GM04504 (cell line): Measurements from ENCODE around the gene PCMTD2.

Source experiments
- DNase-seq: peaks from one replicate; pipeline ENCODE4 v3.0.0-alpha.2; 2012; ENCODE audit warnings: low read depth

PCMTD2 gene

DNA sequence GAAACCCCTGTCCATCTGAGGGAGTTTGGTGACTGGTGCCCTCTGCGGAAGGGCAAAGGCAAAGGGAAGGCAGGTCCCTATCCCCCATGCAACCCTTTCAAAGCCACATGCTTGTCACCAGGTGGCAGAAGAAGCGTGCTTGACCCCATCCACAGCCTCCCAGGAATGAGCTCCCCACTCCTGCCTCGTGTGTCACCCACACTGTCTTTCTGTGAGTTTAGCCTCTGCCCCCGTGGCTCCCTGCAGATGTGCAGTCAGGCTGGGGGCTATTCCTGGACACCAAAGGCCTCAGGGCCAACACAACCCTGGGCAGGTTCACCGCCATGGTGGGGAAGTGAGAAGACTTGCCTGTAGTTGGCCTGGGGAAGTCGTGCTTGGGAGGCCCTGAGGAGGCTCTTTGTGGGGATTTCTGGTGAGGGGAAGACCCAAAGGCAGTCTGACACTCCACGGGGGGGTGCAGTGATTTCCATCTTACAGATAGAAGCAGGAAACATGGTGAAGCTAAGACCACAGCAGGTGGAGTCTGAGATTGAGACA is 16.6 kb upstream of the PCMTD2 start:
- DNase-seq = no peak

DNA sequence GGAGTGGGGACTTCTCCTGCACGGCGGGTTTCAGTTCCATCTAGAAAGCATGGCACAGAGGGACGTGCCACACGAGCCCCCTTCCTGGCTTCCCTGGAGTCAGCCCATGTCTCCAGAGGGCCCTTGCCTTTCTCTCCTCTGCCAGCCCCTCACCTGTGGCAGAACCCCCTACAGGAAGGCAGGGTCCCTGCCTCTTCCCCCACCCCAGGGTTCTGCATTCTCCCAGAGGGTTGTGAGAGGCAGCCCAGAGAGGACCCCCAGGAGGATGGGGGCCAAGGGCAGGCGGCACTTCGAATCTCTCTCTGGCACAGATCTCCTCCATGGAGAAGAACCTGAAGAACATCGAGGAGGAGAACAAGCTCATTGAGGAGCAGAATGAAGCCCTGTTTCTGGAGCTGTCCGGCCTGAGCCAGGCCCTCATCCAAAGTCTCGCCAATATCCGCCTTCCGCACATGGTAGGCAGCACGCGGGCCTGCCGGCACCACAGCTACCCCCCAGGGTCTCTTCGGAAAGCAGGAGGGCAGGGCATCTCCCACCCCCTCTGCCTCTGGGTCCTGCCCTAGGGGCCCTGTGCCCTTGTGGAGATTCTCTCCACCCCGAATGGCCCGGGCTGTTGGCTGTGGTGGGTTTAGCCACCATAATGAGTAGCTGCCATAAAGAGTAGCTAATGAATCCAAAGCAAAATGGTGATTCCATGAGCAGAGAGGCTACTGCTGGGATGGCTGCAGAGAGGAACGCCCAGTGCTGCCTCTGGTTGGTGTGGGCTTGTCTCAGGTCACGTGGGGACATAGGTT is 15.9 kb upstream of the PCMTD2 start:
- DNase-seq = no peak

DNA sequence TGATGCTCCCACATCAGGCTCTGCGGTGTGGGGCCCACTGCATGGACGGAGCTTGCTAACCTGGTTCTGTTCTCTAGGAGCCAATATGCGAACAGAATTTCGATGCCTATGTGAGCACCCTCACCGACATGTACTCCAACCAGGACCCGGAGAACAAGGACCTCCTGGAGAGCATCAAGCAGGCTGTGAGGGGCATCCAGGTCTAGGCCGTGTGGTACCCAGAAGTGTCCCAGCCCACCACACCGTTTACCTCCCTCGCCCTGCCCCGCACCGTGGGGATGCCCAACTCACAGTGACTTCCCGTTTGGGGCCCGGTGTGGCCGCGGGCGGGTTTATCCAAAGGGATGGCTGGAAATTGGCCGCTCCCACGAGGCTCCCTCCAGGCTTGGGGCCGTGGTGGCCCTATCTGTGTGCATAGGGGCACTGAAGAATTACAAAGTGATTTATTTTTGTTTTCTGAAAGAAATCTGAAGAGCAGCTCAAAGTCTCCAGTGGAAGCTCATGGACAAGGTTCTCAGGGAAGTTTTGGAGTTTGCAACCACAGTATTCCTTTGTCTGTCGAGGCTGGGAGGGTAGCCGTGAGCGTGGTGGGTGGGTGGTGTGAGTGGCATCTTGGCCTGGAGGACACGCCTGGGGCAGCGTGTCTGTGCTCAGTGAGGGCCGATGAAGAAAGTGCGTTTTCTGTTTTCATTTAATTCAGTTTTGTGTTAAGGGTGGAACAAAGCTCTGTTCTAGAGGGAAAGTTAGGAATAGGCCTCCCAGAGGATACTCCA is 15.1 kb upstream of the PCMTD2 start:
- no peak for DNase-seq

DNA sequence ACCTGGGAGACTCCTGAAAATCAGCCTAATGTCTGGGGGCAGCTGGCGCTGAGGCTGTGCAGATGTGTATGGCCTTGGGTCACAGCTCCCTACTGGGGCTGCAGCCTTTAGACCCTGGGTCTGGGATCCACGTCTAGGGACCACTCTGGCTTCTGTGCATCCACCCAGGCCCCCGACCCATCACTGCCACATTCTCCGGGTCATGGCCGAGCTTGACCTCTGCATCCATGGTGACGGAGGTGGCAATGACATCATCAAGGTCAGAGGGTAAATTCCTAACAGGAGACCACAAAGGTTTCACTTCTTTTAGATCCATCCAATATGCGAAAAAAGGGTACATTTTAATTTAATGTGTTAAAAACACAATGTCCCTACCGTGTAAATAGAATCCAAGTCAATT is 14.5 kb upstream of the PCMTD2 start:
- DNase-seq = no peak

DNA sequence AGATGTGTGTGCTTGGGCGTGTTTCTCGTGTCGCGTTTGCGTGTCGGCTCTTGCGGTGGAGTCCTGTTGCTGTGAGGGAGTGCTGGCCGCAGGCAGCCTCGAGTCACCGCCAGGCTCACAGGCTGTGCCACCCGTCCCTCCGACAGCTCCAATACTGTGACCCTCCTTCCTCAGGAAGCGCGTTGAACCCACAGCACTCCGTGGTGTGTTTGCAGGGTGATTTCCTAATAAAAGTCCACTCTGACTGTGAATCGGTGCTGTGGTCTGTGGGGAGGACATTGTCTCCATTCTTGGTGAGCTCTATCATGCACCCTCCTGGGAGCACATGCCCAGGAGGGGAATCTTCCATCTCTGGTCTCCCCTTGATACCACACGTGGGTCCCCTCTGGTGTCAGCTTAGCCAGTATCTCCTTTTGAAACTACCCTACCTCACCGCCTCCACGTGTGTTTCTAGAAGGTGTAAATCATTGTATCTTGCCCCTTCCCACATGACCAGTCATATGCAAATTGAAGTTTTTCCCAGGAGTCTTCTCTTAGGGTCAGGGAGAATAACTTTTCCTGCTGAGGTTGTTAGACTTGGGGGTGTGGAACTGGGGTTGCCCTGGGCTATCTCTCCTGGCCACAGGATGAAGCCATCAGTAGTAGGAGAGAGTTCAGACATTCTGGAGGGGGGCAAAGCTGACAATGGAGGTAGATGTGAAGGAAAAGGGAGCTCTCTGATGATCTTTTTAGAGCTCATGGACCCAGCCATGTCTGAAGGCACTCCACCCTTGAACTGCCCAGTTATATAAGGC is 13.3 kb upstream of the PCMTD2 start:
- DNase-seq = no peak

DNA sequence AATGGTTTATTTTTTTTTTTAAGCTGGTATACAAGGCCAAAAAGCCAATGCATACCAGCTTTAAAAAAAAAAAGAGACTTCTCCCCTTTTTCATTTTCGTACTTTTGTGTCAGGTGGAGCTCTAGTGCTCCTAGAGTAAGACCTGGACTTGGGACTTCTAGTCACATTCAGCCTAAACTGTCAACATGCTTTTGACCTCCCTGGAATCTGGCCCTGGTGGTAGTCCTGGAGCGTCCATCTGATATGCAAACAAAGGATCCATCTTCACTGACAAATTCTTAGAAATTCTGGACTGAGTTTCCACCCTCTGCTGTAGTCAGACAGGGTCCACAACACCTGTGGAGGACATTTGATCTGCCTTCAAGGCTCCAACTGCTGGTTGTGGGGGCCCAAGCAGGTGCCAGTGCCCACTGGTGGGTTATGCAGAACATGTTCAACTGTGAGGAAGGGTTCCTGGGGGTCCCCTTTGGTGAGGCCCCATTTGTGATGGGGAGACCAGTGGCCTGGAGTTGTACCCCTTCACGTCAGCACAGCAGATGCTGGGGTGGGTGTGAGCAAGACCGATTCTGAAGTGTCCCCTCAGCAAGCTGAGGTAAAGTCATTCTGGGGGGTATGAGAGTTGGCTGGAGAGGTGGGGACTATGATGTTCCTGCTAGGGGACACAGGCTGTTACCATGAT is 12.6 kb upstream of the PCMTD2 start:
- no peak for DNase-seq

DNA sequence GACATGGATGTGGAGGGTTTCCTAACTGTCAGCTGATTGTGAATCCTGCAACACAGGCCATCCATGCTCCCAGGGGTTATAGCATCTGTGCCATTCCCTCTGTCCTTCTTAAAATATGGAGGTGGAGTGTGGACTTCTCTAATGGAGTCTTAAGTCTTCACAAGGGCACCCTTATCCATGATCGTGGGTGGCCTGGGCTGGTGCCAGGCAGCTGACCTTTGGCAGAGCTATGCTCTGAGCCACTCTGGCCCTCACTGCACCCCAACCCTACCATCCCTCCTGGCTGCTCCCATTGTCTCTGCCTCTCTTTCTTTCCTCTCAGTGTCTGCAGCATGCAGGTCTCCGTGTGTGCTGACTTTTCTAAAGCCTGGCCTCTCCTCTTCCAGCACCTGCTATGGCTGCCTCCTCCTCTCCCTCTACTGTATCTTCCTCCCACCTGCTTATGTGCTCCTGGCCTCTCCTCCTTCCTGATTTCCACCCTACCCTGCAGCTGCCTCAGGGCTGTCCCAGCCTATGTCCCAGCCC is 11.2 kb upstream of the PCMTD2 start:
- DNase-seq = no peak

DNA sequence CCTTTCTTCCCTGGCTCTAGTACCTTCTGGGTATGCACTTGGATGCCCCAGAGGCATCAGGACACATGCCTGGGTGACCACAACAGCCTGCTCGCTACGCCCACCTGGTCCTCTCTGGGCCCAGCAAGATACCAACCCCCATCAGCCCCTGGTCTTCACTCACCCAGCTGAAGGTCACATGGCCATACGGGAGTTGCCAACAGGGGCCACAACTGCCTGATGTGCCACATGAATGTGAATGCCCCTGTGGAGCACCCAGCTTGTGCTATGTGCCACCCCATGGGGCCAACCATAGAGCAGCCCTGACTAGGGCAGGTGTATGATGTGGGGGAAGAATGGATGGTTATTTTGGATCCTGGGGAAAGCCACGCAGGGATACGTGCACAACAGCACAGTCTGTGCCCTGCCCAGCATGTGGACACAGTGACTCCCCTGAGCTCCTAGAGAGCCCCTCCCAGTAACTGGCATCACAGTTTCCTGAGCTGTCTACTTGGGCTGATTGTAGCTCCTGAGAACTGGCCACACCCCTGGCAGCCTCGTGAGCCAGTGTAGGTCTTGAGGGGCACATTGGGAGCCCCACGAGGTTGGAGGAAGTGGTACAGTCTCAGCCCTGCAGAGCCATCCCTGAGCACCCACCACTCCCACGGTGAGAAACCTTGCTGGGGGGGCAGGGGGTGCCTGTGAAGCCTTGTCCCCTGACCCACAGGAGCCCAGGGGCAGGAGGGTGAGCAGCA is 10.5 kb upstream of the PCMTD2 start:
- DNase-seq = no peak

DNA sequence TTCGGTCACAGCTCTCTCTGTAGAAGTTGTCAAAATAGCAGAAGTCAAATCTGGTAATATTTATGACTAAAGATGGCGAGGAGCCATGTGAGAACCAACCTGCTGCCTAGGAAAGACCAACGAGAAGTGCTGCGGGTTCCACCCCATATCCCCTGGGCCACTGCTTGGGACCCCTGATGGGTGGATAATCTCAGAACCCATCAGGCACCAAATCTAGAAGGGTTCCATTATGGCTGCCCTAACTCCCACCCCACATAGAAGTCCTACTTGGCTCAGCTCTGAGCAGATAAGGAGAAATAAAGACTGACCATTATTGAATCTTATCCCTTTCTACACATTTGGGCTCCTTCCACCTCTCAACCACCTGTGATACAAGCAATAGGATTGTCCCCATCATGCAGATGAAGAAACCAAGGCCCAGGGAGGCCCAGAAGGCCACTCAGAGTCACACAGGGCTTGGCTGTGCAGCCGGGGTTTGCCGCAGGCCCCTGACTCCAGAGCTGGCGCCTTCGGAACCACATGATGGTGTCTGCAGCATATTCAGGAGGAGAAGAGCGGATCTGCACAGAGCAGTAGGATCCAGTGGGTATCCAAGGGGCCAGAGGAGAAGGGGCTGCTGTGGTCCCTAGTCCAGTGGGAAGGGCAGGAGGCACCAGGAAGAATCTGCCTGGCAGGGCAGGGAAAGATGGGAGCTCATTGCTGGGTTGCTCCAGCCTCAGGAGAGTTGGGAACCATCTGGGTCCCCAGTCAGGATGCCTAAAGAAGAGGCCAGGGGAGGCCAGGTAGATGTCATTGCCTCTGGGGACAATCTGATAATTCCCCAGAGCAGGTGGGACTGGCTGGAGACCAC is 9.6 kb upstream of the PCMTD2 start:
- no peak for DNase-seq

DNA sequence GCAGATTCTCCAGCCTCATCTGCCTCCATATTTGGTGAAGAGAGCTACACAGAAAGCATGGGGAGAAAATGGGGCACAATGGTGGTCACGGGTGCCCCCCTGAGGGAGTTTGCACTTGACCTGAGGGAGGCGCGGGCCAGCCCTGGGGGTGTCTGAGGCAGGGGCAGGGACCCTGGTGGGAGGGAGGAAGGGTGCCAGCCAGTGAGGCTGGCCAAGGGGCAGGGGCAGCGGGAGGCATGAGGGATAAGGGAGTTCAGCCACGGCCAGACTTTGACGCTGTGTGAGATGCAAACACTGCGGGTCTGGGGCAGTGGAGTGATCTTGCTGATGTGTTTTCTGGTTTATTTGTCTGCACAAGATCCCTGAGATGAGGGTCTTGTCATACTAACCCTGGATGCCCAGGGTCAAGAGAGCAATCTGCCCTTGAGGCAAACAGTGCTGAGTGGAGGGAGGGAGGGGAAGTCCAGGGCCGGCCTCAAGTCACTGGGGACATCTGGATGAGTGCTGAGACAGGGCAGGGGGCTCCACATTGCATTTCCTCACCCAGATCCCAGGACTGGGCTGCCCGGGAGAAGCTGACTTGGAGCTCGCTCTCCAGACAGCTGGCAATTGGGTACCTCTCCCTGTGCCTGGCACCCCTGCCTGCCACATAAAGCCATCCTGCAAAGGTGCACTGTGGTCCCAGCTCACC is 8.8 kb upstream of the PCMTD2 start:
- DNase-seq = no peak

DNA sequence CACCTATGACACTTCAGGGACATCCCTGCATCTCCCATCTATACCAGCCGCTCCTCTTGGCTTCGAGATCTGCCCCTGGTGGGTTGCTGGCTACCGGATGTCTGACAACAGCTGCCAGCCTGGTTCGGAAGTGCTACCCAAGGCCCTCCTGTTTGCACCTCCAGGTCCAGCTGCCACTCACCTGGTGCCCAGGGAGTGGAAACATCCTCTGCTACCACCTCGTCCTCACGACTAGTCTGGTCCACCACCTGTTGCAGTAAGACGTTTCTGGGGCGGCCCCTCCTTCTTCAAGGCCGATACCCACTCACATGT is 8.3 kb upstream of the PCMTD2 start:
- DNase-seq = no peak

DNA sequence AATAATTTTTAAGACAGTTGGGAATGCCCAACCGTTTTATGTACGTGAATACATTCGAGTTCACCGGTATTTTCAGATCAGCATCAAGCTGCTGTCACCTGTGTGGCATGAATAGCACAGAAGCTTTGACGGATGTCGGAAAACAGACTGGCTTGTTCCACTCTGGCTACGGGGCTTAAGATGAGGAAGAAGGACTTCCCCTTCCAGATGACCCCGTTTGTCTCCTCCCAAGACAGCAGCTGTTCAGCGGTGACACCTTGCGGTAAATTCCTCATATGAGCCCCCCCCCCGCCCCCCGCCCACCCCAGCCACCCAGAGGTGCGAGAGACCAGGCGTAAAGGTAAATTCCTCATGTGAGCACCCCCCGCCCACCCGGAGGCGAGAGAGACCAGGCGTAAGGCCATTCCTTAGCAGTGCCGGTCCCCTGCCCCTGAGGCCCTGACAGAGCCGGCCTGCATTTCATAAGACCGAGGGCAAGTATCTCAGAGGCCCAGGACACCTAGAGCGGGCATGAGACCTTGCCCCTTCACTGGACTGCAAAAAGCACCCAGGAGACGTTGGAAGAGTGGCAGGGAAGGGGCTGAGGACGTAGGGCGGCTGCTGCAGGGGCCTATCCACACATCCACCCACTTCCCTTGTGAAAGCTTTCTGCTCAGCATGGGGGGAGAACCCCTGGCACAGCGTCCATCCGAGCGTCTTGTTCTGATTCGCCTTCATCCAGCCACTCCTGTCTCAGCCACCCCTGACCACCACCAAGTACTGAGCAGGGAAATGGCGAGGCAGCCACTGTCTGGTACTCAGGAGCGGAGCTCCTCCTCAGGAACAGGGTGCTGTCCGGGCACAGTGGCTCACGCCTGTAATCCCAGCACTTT is 7.3 kb upstream of the PCMTD2 start:
- no peak for DNase-seq

DNA sequence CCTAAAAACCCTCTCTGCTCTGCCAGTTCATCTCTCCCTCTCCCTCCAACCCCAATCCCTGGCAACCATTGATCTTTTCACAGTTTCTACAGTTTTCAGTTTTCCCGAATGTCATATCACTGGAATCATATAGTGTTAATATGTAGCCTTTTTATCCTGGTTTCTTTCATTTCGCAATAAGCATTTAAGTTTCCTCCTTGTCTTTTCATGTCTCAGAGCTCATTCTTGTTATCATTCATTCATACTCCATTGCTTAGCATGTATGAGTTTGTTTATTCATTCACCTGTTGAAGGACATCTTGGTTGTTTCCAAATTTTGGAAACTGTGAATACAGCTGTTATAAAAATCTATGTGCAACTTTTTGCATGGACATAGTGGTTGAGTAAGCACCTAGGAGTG is 5.5 kb upstream of the PCMTD2 start:
- no peak for DNase-seq

DNA sequence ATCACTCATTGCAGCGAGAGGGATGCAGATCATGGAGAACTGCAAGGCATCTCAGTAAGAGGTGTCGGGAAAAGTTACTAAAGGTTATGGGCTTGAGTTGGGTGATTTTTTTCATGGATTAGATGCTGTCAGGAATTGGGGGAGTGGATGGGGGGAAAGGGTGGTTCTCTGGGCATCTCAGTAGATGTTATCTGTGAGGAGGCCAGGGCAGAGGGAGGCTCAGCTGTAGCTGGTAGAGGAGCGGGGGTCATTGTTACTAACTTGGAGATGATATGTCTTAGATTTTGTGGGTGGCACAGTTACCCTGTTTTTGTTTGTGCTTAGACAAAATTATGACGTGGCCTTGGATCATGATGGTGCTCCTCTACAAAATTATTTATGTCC is 2.6 kb upstream of the PCMTD2 start:
- no peak for DNase-seq

DNA sequence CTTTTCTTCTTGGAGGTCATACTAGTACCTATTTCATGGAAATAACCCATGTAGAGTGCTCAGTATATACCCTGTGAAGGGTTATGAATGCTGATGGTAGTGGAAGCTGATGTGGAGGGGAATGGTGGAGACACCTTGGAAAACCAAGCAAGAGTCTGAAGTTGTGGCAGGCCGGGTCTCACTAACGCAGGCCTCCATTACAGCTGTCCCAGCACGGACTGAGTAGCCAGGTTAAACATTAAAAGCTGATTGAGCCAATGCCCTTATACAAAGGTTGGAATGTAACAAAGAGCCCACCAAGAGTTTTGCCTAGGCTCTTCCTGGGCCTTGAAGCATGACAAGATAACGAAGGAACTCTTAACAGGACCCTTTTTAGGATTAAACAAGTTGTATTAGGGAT is 2.1 kb upstream of the PCMTD2 start:
- DNase-seq = no peak

DNA sequence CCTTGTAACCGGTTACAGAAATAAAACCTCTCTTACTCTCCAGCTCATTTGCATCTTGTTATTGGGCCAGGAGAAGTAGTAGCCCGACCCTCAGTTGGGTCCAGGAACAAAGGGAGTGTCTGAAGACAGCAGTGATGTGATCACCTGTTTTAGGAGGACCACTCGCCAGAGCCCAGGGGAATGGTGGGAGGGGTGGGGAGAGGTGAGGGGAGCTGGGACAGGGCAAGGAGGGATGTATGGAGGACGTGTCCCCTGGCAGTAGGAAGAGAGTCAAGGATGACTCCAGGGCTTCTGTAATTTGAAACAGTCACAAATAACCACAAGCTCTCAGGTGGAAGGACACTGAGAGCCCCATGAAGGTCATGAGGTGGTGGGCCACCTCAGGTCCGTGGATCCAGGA is 1.4 kb upstream of the PCMTD2 start:
- no peak for DNase-seq

DNA sequence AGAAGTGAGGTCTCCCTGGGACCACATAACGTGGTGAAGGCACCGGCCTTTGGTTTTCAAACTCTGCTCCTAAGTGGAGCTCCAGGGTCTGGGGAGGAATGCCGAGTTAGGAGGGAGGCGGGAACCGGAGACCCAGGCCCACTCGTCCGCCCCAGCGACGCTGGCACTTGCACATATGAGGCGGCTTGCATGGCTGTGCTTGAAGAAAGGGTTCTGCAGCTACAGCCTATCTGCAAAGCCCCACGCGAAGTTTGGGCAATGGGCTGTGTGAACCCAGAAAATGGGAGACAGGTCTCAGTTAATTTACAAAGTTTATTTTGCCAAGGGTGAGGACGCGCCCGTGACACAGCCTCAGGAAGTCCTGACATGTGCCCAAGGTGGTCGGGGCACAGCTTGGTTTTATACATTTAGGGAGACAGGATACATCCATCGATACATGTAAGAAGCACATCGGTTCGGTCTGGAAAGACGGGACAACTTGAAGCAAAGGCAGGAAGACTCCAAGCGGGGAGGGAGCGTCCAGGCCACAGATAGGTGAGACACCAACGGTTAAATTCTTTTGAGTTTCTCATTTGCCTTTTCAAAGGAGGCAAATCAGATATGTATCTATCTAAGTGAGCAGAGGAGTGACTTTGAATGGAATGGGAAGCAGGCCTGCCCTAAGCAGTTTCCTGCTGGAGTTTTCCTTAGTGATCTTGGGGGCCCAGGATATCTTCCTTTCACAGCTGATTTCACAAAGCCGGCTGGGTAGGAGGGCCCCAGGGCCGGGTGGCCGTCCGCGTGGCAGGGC is 782 bp upstream of the PCMTD2 start:
- DNase-seq = no peak
